ENCODE measurements around the gene IGLL5. TPM values are rescaled to one million over a fixed set of nuclear protein-coding genes. Genes with fewer than 3 reads are reported as not detected.
A peak's percentile ranks its signal among the peaks of the same experiment; 100 is the strongest.

The IGLL5 gene
- total RNA-seq, 3 donors from 2014 or later (not counting 1 experiment from before 2014, with no cell fraction given) = 0.38 to 124 (median 0.93) TPM

GRCh38 chr22:22855617-22856308, 31.9 kb upstream of the IGLL5 start:
- H3K36me3 Mint-ChIP-seq = no peaks in the 10 kb centered on the region
- intact Hi-C loops (cut with micrococcal nuclease) = no loop called here

DNA sequence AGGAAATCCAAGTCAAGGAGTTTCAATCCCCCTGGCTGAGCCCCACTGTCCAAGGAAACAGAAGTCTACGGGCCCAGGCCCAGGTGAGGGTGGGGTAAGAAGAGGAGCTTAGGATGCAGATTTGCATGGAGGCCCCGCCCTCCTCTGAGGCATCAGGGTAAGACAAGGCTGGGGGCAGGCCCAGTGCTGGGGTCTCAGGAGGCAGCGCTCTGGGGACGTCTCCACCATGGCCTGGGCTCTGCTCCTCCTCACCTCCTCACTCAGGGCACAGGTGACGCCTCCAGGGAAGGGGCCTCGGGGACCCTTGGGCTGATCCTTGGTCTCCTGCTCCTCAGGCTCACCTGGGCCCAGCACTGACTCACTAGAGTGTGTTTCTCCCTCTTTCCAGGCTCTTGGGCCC, 31.3 kb upstream of the IGLL5 start:
- DNase-seq (no peak), ATAC-seq (no peak)
- Mint-ChIP-seq H3K4me1 (peaks cover 27 to 47% of the 10 kb centered on the region in 2 donors), H3K4me3 (no peak overlapping the region), H3K27me3 (ENCODE audit: low read depth in 2 of 2) (no peaks in the 10 kb centered on the region), H3K9me3 (no peaks in the 10 kb centered on the region), H3K27ac (peak overlapping the region in 1 of 2 donors; percentile 77), H3K36me3 (no peaks in the 10 kb centered on the region)
- WGBS (ENCODE audit: insufficient coverage) = 91% methylated on average over 6 of the region's 6 CpGs
- Histone ChIP-seq H3K9me3 (ENCODE audit: control insufficient read depth, insufficient read depth, low read length) (no peaks in the 10 kb centered on the region), H3K36me3 (ENCODE audit: control insufficient read depth, insufficient read depth, low read length) (no peaks in the 10 kb centered on the region), H3K4me1 (ENCODE audit: control insufficient read depth, insufficient read depth, low read length) (peaks cover 16% of the 10 kb centered on the region), H3K27ac (ENCODE audit: low read length) (peak overlapping the region; percentile 65), H3K27me3 (ENCODE audit: control insufficient read depth, insufficient read depth, low read length) (no peaks in the 10 kb centered on the region), H3K4me3 (ENCODE audit: low read length) (no peak overlapping the region)
- TF ChIP-seq, protein P1, sequence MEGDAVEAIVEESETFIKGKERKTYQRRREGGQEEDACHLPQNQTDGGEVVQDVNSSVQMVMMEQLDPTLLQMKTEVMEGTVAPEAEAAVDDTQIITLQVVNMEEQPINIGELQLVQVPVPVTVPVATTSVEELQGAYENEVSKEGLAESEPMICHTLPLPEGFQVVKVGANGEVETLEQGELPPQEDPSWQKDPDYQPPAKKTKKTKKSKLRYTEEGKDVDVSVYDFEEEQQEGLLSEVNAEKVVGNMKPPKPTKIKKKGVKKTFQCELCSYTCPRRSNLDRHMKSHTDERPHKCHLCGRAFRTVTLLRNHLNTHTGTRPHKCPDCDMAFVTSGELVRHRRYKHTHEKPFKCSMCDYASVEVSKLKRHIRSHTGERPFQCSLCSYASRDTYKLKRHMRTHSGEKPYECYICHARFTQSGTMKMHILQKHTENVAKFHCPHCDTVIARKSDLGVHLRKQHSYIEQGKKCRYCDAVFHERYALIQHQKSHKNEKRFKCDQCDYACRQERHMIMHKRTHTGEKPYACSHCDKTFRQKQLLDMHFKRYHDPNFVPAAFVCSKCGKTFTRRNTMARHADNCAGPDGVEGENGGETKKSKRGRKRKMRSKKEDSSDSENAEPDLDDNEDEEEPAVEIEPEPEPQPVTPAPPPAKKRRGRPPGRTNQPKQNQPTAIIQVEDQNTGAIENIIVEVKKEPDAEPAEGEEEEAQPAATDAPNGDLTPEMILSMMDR (IDR thresholded peaks at IDR 0.05) = no peak
- intact Hi-C loops (cut with micrococcal nuclease) = no loop called here

More at GRCh38 chr22:22855617-22856308, 31.9 kb upstream of the IGLL5 start:
- Histone ChIP-seq H3K27ac (ENCODE audit: low read length) (peak overlapping the region; percentile 65), H3K27me3 (ENCODE audit: control insufficient read depth, insufficient read depth, low read length) (no peaks in the 10 kb centered on the region), H3K9me3 (ENCODE audit: control insufficient read depth, insufficient read depth, low read length) (no peaks in the 10 kb centered on the region), H3K4me3 (ENCODE audit: low read length) (no peak overlapping the region), H3K36me3 (ENCODE audit: control insufficient read depth, insufficient read depth, low read length) (no peaks in the 10 kb centered on the region), H3K4me1 (ENCODE audit: control insufficient read depth, insufficient read depth, low read length) (peaks cover 16% of the 10 kb centered on the region)
- Mint-ChIP-seq H3K4me3 (no peak overlapping the region), H3K4me1 (peaks cover 23 to 48% of the 10 kb centered on the region in 2 donors), H3K27me3 (ENCODE audit: low read depth in 2 of 2) (no peaks in the 10 kb centered on the region), H3K27ac (peak overlapping the region; percentile 8 to 89), H3K9me3 (no peaks in the 10 kb centered on the region)
- ATAC-seq (peak; percentile 70 to 94 (median 94)), DNase-seq (peak; percentile 56 to 59)
- TF ChIP-seq, protein P1 (IDR thresholded peaks at IDR 0.05) = peak; percentile 55
- 62% methylated on average over 5 of the region's 5 CpGs for WGBS (ENCODE audit: insufficient coverage)

DNA sequence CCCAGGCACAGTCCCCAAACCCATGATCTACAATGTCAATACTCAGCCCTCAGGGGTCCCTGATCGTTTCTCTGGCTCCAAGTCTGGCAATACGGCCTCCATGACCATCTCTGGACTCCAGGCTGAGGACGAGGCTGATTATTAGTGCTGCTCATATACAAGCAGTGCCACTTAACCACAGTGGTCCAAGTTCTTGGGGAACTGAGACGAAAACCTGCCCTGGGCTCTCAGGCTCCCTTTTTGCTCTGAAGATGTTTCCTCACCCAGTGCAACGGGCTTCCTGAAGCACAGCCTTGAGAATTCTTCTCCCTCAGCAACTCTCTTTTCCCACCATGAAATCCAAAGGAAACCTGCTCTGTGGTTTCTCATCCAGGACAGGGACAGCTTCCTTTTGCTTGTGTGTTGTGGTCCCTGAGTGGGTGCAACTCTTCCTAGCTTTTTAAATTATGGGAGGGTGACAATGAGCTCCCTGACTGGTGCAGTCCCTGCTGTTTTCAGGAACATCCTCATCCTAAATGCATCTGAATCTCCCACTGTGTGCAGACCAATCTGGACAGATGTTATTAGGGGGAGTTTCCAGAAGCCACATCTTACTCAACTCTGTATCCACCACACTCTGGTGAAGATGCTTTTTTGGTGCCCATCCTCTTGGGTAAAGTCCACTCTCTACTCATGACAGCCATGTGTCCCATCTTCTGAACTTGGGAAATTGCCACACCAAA, 30.6 kb upstream of the IGLL5 start:
- WGBS (ENCODE audit: insufficient coverage) = 76% methylated on average over 5 of the region's 5 CpGs
- Mint-ChIP-seq H3K27me3 (ENCODE audit: low read depth in 2 of 2) (no peaks in the 10 kb centered on the region), H3K27ac (peak overlapping the region in 1 of 2 donors; percentile 77), H3K36me3 (no peaks in the 10 kb centered on the region), H3K4me1 (peaks cover 28 to 47% of the 10 kb centered on the region in 2 donors), H3K4me3 (no peak overlapping the region), H3K9me3 (no peaks in the 10 kb centered on the region)
- intact Hi-C loops (cut with micrococcal nuclease) = no loop called here
- H3K9me3 ChIP-seq (ENCODE audit: control insufficient read depth, insufficient read depth, low read length) = no peaks in the 10 kb centered on the region
- no peaks in the 10 kb centered on the region for H3K27me3 ChIP-seq (ENCODE audit: control insufficient read depth, insufficient read depth, low read length)
- ATAC-seq (no peak), DNase-seq (no peak)
- H3K36me3 ChIP-seq (ENCODE audit: control insufficient read depth, insufficient read depth, low read length) = no peaks in the 10 kb centered on the region
- peaks cover 16% of the 10 kb centered on the region for H3K4me1 ChIP-seq (ENCODE audit: control insufficient read depth, insufficient read depth, low read length)
- no peak overlapping the region for H3K4me3 ChIP-seq (ENCODE audit: low read length)
- TF ChIP-seq, protein P1 (IDR thresholded peaks at IDR 0.05) = no peak
- H3K27ac ChIP-seq (ENCODE audit: low read length) = no peak overlapping the region

All from natural killer cell (primary cell).